Activated naive CD4-positive, alpha-beta T cell (primary cell): ENCODE results near the gene TPSB2.
A peak's percentile ranks its signal among the peaks of the same experiment; 100 is the strongest.
"Not testable (repeated sequence)": the region's sequence is repeated elsewhere in the genome, so short reads cannot be mapped to it uniquely, and the experiment has no call there.

Source experiments
- DNase-seq, 4 experiments: peaks; one replicate each; lab custom pipeline; 2025; lab: John Stamatoyannopoulos, UW

TPSB2 gene

DNA sequence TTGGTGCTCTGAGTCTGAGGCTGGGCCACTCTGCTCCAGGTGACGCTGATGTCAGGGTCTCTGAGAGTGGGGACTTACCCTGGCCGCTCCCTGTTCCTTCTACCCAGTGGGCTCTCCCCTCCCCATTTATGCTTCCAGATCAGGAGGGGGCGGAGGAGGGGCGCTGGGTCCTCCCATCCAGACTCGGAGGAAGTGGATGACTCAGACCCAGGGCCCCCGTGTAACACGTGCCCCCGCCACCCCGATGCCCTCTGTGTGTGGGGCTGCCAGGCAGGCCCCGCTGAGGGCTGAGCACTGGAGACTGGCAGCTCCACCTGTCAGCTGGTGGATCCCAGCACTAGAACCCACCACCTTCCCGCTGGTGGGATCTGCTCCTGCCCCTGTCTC, at the start of gene TPSB2:
Gene TPSB2 (minus strand): TSS at position 101 of the 387 bp plus-strand sequence. CDS start 233 bp downstream, outside the sequence.
- DNase-seq = not testable (repeated sequence)

DNA sequence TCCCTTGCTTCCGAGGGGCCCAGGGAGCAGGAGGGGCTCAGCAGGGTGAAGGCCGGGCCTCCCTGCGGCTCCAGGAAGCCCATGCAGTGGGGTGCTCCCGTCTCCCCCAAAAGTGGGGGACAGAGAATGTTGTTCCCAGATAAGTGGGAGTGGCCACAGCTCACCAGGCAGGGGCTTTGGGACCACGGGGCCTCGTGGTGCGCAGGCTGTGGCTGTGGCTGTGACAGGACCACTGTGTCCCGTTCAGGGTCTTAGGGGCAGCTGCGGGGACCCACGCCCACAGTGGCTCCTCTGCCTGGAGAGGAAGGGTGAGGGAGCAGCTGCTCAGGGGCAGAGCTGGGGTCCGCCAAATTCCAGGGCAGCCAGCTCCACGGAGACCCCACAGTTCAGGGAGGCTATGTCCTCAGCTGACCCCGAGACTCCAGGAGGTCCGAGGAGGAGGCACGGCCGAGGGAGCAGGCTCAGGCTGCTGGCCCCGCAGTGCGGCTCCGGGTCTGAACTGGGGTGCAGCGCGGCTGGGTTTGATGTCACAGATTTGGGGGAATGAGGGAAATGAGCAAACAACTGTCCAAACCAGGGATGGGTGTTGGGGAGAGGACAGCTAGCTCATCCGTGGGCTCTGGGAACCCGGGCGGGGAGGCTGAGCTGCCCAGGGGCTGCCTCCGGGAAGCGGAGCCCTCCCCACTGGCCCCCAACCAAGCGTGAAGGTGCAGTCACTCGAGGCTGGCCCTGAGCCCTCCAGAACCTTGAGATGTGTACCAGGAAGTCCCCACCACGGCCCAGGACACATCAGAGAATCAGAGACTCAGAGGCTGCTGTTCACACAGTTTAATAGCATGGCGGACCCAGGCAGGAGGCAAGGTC, 49.3 kb upstream of the TPSB2 start:
- no peak for DNase-seq

DNA sequence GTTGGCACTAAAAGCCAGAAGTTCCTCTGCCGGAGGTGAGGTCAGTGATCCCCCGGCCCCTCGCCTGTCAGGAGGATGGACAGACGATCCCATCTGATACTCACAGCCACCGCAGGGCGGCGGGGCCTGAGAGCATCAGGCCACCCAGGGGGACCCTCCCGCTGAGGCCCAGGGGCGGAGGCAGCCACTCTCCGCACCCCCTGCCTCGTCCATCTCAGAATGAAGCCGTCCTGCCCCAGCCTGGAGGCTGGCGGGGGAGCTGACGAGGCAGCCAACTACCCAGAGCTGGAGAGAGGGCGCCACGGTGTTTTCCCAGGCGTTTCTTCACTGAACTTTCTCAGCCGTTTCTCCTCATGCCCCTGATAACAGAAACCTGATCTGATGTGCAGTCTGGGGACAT, 48.5 kb upstream of the TPSB2 start:
- DNase-seq = no peak

DNA sequence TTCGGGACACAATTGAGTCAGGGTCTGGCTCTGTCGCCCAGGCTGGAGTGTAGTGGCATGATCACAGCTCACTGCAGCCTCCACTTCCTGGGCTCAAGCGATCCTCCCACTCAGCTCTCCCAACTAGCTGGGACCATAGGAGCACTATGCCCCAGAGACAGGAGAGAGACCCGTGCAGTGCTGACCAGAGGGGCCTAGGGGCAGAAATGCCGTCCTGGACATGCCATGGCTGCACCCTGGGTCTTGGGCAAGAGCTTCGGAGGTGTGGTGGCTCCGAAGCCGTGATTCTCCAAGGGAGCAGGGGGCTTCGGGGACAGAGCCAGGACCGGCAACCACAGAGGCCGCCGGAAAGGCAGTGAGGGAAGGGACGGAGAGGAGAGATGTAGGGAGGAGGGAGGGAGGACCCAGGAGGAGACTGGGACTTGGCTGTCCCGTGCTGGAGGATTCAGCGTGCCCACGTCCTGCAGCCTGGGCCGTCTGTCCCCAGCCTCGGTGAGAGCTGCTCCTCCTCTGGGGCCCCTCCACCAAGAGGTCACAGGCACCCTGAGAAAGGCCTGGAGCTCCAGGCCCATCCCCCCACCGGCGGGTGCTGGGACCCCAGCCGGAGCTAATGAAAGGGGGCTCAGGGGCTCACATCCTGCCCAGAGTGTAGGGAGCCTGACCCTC, 47.8 kb upstream of the TPSB2 start:
- no peak for DNase-seq

DNA sequence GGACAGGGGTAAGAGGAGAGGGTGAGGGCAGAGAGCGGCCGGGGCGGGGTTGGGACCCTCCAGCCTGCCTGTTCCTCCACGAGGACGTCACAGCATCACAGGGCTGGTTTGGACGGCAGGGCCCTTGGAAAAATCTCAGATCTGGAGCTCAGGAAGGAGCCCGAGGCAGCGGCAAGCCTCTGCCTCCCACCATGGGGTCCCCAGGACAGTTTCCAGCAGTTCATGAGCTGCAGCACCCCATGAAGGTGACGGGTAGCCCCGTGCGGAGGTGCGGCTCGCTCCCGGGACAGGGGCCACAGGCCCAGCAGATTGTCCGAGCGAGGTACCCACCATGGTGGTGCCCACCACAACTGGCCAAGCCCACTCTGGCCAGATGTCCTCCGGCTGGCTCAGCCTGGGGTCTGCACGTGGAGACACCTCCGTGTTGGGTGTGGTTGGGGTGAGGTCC, 47.2 kb upstream of the TPSB2 start:
- DNase-seq = no peak

DNA sequence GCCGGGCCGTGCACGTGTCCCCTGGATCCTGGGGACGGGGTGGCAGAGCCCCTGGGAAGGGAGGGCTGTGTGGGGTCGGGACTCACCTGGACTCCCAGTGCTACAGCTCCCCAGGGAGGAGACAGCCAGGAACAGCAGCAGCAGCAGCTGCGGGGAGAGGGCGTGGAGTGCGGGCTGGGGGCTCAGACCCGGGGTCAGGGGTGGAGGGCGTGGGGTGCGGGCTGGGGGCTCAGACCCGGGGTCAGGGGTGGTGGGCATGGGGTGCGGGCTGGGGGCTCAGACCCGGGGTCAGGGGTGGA, 46.5 kb upstream of the TPSB2 start:
- no peak for DNase-seq

DNA sequence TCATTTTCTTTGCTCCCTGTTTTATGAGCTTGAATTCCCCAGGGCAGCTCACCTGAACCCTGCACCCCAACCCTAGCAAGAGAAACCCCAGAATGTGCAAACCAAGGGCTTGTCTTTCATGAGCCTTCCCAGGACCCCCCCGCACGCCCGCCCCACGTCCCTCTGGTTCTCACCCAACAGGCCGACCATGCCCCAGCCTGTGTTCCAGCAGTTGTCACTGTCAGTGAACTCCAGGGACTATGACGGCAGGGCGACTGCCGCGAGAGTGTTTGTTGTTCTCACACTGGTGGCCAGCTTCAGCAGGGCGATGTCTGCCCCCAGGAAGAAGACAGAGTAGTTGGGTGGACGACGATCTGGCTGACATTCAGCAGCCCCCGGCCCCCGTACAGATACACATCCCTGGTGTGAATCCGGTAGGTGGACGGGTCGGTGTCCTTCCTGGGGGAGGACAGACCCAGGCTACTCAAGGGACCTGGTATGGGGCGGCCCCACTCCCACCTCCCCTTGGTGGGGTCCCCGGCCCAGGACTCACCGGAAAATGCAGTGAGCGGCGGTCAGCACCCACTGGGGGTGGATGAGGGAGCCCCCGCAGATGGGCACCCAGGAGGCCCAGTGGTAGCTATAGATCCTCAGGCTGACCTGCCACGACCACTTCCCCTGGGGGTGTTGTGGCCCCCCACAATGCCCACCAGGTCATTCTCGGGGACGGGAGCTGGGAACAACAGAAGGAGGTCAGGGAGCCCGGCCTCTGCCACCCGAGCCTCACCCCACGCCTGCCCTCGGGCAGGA, 46.0 kb upstream of the TPSB2 start:
- no peak for DNase-seq

DNA sequence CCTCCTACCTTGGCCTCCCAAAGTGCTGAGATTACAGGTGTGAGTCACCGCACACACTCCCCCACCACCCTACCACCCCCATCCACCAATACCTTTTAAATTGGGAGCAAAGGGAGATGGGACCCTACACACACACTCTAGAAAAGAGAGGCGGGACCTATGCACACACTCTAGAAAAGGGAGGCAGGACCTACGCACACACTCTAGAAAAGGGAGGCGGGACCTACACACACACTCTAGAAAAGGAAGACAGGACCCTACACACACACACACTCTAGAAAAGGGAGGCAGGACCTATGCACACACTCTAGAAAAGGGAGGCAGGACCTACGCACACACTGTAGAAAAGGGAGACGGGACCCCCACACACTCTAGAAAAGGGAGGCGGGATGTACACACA, 44.8 kb upstream of the TPSB2 start:
- DNase-seq = no peak

DNA sequence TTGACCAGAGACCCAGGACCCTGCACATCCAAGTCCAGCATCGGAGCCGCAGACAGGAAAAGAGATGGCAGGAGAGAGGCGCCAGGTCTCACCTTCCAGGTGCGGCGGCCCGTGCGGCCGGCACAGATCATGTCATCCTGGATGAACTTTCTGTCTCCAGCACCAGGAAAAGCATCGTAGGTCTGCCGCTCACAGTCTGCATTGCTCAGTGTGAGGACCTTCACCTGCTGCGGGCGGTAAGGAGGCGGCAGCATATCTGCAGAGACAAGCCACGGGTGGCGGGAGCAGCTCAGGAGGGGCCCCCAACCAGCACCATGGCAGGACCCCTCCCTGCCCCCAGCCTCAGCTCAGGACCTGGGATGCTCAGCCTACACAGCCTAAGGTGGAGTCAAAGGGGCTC, 43.8 kb upstream of the TPSB2 start:
- DNase-seq = no peak

DNA sequence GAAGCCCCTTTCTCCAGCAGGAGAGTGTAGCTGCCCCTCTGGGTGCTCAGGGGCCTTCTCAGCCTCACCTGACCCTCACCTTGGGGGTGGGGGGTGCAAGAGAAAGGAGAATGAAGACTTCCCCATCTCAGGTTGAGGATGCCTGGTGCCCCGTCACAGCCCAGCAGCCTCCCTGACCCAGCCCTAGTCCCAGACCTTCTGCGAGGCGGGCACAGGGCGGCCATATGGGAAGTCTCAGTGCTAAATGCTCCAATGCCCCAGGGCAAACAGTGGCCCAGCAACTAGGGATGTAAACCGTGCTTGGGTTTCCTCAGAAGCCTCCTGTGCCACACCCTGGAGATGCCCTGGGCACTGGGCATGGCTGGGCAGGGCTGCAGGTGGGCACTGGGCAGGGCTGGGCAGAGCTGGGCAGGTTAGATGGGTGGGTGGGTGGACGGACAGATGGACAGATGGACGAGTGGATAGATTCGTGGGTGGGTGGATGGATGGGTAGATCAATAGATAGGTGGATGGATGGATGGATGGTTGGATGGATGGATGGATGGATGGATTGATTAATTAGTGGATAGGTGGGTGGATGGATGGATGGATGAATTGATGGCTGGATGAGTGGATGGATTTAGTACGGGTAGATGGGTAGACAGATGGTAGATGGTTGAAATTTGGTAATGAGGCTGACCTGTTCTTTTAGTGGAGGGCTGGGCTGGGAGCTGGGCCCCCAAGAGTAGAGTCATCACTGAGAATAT, 42.6 kb upstream of the TPSB2 start:
- DNase-seq = no peak

DNA sequence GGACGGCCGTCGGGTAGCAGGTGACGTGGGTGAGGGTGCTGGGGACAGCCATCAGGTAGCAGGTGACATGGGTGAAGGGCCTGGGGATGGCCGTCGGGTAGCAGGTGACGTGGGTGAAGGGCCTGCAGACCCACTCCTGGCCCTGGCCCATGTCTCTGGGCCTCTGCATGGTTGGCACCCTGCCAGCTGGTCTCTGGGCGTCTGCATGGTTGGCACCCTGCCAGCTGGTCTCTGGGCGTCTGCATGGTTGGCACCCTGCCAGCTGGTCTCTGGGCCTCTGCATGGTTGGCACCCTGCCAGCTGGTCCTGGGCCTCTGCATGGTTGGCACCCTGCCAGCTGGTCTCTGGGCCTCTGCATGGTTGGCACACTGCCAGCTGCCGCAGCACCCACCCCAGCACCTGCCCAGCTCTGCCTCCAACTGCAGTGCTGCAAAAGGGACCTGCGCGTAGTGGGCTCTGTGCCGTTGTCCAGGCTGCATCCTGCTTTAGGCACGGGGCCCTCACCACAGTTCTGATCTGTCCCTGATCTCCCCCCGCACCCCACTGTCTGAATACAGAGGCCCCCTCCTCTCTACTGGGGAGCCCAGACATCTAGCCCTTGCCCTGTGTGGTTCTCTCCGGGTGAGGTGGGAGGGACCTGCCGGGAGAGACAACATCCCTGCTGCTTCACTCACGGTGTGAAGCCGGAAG, 41.9 kb upstream of the TPSB2 start:
- DNase-seq = peak in 1 of 4 experiments; percentile 9

DNA sequence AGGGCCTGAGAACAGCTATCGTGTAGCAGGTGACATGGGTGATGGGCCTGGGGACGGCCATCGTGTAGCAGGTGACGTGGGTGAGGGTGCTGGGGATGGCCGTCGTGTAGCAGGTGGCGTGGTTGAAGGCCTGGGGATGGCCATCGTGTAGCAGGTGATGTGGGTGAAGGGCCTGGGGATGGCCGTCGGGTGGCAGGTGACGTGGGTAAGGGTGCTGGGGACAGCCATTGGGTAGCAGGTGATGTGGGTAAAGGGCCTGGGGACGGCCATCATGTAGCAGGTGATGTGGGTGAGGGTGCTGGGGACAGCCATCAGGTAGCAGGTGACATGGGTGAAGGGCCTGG, 41.4 kb upstream of the TPSB2 start:
- DNase-seq = no peak

DNA sequence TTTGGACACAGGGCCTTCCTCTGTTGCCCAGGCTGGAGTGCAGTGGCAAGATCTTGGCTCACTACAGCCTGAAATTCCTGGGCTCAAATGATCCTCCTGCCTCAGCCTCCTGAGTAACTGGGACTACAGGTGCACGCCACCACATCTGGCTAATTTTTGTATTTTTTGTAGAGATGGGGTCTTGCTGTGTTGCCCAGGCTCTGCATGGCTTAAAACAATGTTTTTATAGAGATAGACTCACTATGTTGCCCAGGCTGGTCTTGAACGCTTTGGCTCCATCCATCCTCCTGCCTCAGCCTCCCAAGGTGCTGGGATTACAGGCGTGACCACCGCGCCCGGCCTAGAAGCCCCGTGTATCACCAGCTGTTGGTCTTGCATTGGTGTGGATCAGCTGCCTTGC, 39.4 kb upstream of the TPSB2 start:
- DNase-seq = not testable (repeated sequence)

DNA sequence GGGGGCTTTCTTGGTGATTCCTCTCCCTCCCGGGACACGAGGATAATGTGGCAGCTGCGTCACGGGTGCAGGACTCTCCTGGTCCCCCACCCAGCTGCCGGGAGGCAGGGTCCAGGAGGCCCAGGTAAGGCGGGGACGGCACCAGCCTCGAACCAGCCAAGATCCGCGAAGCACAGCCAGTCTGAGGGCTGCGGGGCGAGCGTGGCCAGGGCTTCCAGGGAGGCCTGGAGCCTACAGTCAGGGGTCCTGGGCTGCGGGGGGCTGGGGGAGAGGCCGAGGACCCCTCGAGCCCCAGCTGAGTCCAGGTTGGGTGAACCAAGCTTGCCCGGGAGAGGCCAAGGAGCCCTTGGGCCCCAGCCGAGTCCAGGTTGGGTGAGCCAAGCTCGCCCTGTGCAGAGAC, 35.8 kb upstream of the TPSB2 start:
- no peak for DNase-seq

DNA sequence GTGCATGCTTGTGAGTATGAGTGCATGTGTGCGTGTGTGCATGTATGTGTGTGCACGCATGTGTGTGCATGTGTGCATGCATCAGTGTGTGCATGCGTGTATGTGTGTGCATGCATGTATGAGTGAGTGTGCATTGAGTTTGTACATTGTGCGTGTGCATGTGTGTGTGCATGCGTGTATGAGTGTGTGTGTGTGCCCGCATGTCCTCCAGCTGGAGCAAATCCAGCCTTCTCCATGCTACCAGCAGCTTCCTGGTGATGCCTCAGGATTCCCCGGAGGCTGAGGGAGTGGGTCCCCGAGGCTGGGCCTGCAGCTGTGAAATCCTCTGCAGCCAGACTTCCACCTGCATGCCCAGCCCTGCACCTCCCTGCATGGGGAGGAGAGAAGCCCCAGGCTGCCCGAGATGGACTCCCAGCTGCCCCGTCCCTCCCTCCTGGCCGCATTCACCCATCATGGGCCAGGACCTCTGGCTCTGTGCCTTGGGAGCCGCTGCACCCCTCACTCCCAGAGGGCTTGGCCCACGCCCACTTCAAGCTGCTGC, 35.2 kb upstream of the TPSB2 start:
- no peak for DNase-seq

DNA sequence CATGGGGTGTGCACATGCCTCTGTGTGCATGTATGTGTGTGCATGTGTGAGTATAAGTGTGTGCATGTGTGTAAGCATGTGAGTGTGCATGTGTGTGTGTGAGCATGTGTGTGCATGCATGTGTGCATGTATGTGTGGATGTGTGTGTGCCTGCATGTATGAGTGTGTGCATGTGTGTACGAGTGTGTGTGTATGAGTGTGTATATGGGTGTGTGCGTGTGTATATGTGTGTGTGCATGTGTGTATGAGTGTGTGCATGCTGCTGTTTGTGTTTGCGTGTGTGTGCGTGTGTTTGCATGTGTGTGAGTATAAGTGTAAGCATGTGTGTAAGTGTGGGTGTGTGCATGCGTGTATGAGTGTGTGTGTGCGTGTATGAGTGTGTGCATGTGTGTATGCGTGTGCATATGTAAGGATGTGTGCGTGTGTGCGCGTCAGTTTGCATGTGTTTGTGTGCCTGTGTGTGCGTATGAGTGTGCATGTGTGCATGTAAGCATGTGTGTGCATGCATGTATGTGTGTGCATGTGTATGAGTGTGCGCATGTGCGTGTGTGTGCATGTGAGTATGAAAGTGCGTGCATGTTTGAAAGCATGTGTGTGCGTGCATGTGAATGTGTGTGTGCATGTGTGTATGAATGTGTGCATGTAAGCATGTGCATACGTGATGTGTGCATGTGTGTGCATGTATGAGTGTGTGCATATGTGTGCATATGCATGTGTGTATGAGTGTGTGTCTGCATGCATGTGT, 34.5 kb upstream of the TPSB2 start:
- DNase-seq = no peak

DNA sequence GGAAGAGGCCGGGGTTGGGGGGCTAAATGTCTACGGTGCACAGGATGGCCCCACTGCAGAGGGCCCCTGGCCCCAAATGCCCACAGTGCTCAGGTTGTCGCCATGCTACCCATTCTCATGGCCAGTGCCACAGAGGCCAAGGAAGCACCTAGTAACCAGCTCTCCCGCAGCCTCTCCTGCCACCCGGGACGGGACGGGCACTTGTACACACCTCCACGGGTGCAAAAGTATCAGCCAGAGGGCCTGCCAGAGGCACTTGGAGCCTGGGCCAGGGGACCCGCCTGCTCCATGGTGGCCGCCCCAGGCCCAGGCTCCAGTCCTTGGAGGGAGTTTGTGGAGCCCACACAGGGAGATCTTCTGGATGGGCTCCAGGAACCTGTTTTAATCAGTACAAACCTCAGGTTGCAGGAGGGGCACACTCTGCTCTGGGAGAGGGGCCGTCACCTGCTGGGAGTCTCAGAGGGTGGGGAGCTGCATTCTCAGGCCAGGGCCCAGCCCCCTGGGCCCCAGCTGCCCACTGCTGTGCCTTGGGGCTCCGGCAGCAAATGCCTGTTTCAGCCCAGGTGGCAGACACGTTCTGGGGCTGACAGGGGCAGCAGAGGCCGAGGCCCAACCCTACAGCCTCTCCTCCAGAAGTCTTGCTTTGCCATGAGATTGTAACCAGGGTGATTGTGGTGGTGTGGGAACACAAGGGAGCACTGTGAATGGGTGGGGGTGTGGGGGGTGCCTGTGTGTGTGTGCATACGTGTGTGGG, 33.8 kb upstream of the TPSB2 start:
- DNase-seq = no peak

DNA sequence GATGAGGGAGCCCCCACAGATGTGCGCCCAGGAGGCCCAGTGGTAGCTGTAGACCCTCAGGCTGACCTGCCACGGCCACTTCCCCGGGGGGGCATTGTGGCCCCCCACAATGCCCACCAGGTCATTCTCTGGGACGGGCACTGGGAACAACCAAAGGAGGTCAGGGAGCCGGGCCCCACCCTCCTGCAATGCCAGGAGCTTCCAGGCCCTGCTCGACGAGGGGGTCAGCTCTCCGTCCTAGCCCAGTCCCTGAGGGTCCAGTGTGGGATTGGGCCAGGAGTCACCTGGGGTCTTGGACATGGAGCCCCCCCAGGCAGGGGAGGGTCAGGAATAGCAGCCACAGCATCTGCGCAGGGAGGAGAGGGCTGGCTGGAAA, 32.9 kb upstream of the TPSB2 start:
- no peak for DNase-seq

DNA sequence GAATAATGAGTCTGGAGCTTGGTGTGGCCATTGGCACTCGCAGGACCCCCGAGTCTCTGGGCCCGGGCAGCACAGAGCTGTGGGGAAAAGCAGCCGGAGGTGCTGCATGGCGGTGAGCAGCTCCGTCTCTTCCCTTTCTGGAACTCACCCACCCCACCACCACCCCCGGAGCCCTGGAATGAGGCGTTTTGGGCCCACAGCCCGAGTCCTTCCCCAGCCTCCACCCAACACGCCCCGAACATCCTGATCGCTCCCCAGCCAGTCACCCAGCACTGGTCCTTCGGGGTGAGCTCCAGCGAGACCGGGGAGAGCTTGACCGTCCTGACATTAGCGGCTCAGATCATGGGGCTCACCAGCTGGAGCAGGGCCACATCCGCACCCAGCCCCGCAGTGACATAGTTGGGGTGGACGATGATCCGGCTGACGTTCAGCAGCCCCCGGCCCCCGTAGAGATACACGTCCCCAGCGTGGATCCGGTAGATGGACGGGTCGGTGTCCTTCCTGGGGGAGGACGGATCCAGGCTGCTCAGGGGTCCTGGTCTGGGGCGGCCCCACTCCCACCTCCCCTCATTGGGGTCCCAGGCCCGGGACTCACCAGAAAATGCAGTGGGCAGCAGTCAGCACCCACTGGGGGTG, 32.3 kb upstream of the TPSB2 start:
- no peak for DNase-seq
